ENCODE measurements around the gene ZNF74.
A peak's percentile ranks its signal among the peaks of the same experiment; 100 is the strongest.
"Not testable (repeated sequence)": the region's sequence is repeated elsewhere in the genome, so short reads cannot be mapped to it uniquely, and the experiment has no call there.

ZNF74 gene

DNA sequence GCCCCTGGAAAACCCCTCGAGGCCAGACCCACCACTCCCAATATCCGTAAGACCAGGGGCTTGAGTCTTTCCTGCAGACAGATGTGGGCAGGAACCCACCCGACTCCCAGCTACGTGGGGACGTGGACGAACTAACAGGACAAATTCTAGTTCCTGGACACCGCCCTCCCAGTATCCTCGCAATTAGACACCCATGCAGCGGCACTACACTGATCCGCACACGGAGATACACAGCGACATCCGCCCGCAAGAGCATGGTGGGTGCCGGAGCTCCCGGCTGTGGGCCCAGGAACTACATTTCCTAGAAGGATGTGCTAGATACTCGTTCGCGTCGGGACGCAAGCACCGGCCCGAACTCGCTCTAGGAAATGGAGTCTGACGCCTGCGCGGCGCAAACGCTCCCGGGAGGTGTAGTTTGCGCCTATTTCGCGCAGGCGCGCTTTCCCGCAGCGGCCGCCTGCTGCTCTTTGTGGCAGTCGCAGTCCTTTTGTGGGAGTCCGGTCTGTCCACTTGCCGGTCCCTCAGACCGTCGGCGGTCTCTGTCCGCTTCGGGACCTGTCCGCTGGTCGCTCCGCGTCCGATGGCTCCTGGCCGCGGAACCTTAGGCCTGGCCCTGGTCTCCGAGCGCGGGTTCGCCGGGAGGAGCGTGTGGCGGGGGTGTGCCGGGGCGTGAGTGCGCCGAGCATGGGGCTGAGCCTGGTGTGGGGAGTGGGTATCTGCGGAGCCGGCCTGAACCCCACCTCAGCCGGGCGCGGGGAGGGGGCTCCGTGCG is at the start of gene ZNF74:
ZNF74 (plus strand) TSS at position 447 of the 772 bp plus-strand sequence. CDS start 478 bp downstream, outside the sequence.
- Histone ChIP-seq H3K9ac (ENCODE audit: low read length) (peak within 1 kb of the TSS; percentile 88), H3K36me3 (ENCODE audit: control insufficient read depth, insufficient read depth, low read length, severe bottlenecking) (no peaks in the 10 kb centered on the region), H3K4me1 (ENCODE audit: control insufficient read depth, insufficient read depth, low read length) (peaks cover 23% of the 10 kb centered on the region), H3K9me3 (ENCODE audit: control insufficient read depth, low read length) (no peaks in the 10 kb centered on the region), H3K4me3 (ENCODE audit: low read length) (peak within 1 kb of the TSS; percentile 87), H3K27me3 (replicated peaks; ENCODE audit: control insufficient read depth, insufficient read depth, low read length) (peaks cover 3% of the 10 kb centered on the region)
- DNase-seq (ENCODE audit: low read depth): peak; percentile 96

GRCh38 chr22:20346553-20346952 is 47.4 kb upstream of the ZNF74 start:
- H3K27me3 ChIP-seq (replicated peaks; ENCODE audit: control insufficient read depth, insufficient read depth, low read length); H3K36me3 ChIP-seq (ENCODE audit: control insufficient read depth, insufficient read depth, low read length, severe bottlenecking); H3K9me3 ChIP-seq (ENCODE audit: control insufficient read depth, low read length); H3K9ac ChIP-seq (ENCODE audit: low read length); DNase-seq (ENCODE audit: low read depth); H3K4me1 ChIP-seq (ENCODE audit: control insufficient read depth, insufficient read depth, low read length); H3K4me3 ChIP-seq (ENCODE audit: low read length): not testable (repeated sequence)

- not testable (repeated sequence) for H3K4me3 ChIP-seq (ENCODE audit: low read length); DNase-seq (ENCODE audit: low read depth); H3K9ac ChIP-seq (ENCODE audit: low read length); H3K4me1 ChIP-seq (ENCODE audit: control insufficient read depth, insufficient read depth, low read length); H3K27me3 ChIP-seq (replicated peaks; ENCODE audit: control insufficient read depth, insufficient read depth, low read length); H3K9me3 ChIP-seq (ENCODE audit: control insufficient read depth, low read length); H3K36me3 ChIP-seq (ENCODE audit: control insufficient read depth, insufficient read depth, low read length, severe bottlenecking)
Observed at GRCh38 chr22:20352536-20352935, 41.4 kb upstream of the ZNF74 start.

DNA sequence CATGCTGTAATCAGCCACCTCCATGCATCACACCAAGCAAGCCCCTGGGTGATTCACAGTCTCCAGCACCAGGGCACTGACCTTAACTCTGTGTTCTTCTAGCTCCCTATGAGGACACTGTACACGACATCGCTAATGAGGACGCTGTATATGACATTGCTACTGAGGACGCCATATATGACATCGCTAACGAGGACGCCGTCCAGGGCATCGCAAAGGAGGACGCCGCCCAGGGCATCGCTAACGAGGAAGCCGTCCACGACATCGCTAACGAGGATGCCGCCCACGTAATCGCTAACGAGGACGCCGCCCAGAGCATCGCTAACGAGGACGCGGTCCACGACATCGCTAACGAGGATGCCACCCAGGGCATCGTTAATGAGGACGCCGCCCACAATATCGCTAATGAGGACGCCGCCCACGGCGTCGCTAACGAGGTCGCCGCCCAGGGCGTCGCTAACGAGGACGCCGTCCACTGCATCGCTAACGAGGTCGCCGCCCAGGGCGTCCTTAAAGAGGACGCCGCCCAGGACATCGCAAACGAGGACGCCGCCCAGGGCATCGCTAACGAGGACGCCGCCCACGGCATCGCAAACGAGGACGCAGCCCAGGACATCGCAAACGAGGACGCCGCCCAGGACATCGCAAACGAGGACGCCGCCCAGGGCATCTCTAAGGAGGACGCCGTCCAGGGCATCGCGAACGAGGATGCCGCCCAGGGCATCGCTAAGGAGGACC is 39.5 kb upstream of the ZNF74 start:
- Histone ChIP-seq H3K27me3 (replicated peaks; ENCODE audit: control insufficient read depth, insufficient read depth, low read length) (no peaks in the 10 kb centered on the region), H3K4me1 (ENCODE audit: control insufficient read depth, insufficient read depth, low read length) (no peaks in the 10 kb centered on the region), H3K9me3 (ENCODE audit: control insufficient read depth, low read length) (no peaks in the 10 kb centered on the region), H3K4me3 (ENCODE audit: low read length) (no peak overlapping the region), H3K36me3 (ENCODE audit: control insufficient read depth, insufficient read depth, low read length, severe bottlenecking) (no peaks in the 10 kb centered on the region), H3K9ac (ENCODE audit: low read length) (no peak overlapping the region)
- no peak for DNase-seq (ENCODE audit: low read depth)

DNA sequence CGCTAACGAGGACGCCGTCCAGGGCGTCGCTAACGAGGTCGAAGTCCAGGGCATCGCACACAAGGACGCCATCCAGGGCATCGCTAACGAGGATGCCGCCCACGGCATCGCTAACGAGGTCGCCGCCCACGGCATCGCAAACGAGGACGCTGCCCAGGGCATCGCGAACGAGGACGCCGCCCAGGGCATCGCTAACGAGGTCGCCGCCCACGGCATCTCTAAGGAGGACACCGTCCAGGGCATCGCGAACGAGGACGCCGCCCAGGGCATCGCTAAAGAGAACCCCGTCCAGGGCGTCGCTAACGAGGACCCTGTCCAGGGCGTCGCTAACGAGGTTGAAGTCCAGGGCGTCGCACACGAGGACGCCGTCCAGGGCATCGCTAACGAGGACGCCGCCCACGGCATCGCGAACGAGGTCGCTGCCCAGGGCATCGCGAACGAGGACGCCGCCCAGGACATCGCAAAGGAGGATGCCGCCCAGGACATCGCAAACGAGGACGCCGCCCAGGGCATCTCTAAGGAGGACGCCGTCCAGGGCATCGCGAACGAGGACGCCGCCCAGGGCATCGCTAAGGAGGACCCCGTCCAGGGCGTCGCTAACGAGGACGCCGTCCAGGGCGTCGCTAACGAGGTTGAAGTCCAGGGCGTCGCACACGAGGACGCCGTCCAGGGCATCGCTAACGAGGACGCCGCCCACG is 37.9 kb upstream of the ZNF74 start:
- H3K36me3 ChIP-seq (ENCODE audit: control insufficient read depth, insufficient read depth, low read length, severe bottlenecking); H3K4me1 ChIP-seq (ENCODE audit: control insufficient read depth, insufficient read depth, low read length); DNase-seq (ENCODE audit: low read depth); H3K9me3 ChIP-seq (ENCODE audit: control insufficient read depth, low read length); H3K4me3 ChIP-seq (ENCODE audit: low read length); H3K27me3 ChIP-seq (replicated peaks; ENCODE audit: control insufficient read depth, insufficient read depth, low read length); H3K9ac ChIP-seq (ENCODE audit: low read length): not testable (repeated sequence)

- not testable (repeated sequence) for H3K36me3 ChIP-seq (ENCODE audit: control insufficient read depth, insufficient read depth, low read length, severe bottlenecking); H3K9ac ChIP-seq (ENCODE audit: low read length); H3K9me3 ChIP-seq (ENCODE audit: control insufficient read depth, low read length); H3K27me3 ChIP-seq (replicated peaks; ENCODE audit: control insufficient read depth, insufficient read depth, low read length); H3K4me1 ChIP-seq (ENCODE audit: control insufficient read depth, insufficient read depth, low read length); DNase-seq (ENCODE audit: low read depth); H3K4me3 ChIP-seq (ENCODE audit: low read length)
Observed at GRCh38 chr22:20356906-20357305, 37.0 kb upstream of the ZNF74 start.

DNA sequence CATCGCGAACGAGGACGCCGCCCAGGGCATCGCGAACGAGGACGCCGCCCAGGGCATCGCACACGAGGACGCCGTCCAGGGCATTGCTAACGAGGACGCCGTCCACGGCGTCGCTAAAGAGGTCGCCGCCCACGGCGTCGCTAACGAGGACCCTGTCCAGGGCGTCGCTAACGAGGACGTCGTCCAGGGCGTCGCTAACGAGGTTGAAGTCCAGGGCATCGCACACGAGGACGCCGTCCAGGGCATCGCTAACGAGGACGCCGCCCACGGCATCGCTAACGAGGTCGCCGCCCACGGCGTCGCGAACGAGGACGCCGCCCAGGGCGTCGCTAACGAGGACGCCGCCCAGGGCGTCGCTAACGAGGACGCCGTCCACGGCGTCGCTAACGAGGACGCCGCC is 36.0 kb upstream of the ZNF74 start:
- not testable (repeated sequence) for H3K4me1 ChIP-seq (ENCODE audit: control insufficient read depth, insufficient read depth, low read length); H3K36me3 ChIP-seq (ENCODE audit: control insufficient read depth, insufficient read depth, low read length, severe bottlenecking); H3K27me3 ChIP-seq (replicated peaks; ENCODE audit: control insufficient read depth, insufficient read depth, low read length); H3K9ac ChIP-seq (ENCODE audit: low read length); H3K4me3 ChIP-seq (ENCODE audit: low read length); DNase-seq (ENCODE audit: low read depth); H3K9me3 ChIP-seq (ENCODE audit: control insufficient read depth, low read length)

DNA sequence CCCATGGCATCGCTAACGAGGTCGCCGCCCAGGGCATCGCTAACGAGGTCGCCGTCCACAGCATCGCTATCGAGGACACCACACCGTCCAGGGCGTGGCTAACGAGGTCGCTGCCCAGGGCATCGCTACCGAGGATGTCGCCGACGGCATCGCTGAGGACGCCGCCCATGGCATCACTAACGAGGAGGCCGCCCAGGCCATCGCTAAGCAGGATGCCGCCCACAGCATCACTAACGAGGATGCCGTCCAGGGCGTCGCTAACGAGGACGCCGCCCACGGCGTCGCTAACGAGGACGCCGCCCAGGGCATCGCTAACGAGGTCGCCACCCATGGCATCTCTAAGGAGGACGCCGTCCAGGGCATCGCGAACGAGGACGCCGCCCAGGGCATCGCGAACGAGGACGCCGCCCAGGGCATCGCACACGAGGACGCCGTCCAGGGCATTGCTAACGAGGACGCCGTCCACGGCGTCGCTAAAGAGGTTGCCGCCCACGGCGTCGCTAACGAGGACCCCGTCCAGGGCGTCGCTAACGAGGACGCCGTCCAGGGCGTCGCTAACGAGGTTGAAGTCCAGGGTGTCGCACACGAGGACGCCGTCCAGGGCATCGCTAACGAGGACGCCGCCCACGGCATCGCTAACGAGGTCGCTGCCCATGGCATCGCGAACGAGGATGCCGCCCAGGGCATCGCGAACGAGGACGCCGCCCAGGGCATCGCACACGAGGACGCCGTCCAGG is 35.3 kb upstream of the ZNF74 start:
- H3K9me3 ChIP-seq (ENCODE audit: control insufficient read depth, low read length); H3K4me1 ChIP-seq (ENCODE audit: control insufficient read depth, insufficient read depth, low read length); DNase-seq (ENCODE audit: low read depth); H3K4me3 ChIP-seq (ENCODE audit: low read length); H3K36me3 ChIP-seq (ENCODE audit: control insufficient read depth, insufficient read depth, low read length, severe bottlenecking); H3K9ac ChIP-seq (ENCODE audit: low read length); H3K27me3 ChIP-seq (replicated peaks; ENCODE audit: control insufficient read depth, insufficient read depth, low read length): not testable (repeated sequence)

DNA sequence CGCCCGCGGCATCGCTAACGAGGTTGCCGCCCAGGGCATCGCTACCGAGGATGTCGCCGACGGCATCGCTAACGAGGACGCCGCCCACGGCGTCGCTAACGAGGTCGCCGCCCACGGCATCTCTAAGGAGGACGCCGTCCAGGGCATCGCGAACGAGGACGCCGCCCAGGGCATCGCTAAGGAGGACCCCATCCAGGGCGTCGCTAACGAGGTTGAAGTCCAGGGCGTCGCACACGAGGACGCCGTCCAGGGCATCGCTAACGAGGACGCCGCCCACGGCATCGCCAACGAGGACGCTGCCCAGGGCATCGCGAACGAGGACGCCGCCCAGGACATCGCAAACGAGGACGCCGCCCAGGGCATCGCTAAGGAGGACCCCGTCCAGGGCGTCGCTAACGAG is 33.7 kb upstream of the ZNF74 start:
- H3K9me3 ChIP-seq (ENCODE audit: control insufficient read depth, low read length); DNase-seq (ENCODE audit: low read depth); H3K9ac ChIP-seq (ENCODE audit: low read length); H3K4me1 ChIP-seq (ENCODE audit: control insufficient read depth, insufficient read depth, low read length); H3K36me3 ChIP-seq (ENCODE audit: control insufficient read depth, insufficient read depth, low read length, severe bottlenecking); H3K4me3 ChIP-seq (ENCODE audit: low read length); H3K27me3 ChIP-seq (replicated peaks; ENCODE audit: control insufficient read depth, insufficient read depth, low read length): not testable (repeated sequence)

GRCh38 chr22:20360866-20361751 is 32.8 kb upstream of the ZNF74 start:
- H3K4me1 ChIP-seq (ENCODE audit: control insufficient read depth, insufficient read depth, low read length); H3K27me3 ChIP-seq (replicated peaks; ENCODE audit: control insufficient read depth, insufficient read depth, low read length); H3K9me3 ChIP-seq (ENCODE audit: control insufficient read depth, low read length); H3K36me3 ChIP-seq (ENCODE audit: control insufficient read depth, insufficient read depth, low read length, severe bottlenecking); DNase-seq (ENCODE audit: low read depth); H3K9ac ChIP-seq (ENCODE audit: low read length); H3K4me3 ChIP-seq (ENCODE audit: low read length): not testable (repeated sequence)
